Measurements from ENCODE around the gene PDE7B.

The PDE7B gene

GRCh38 chr6:135990439-135990838 lies 138.9 kb downstream of the PDE7B start:
- DNase-seq (ENCODE audit: low read depth in 2 of 2): no peak

- no peak for DNase-seq (ENCODE audit: low read depth in 2 of 2)
Observed at GRCh38 chr6:135990855-135991464, 139.5 kb downstream of the PDE7B start.

- no peak for DNase-seq (ENCODE audit: low read depth in 2 of 2)
Observed at GRCh38 chr6:135992739-135993138, 141.2 kb downstream of the PDE7B start.

GRCh38 chr6:135993361-135993760 lies 141.9 kb downstream of the PDE7B start:
- no peak for DNase-seq (ENCODE audit: low read depth in 2 of 2)

GRCh38 chr6:135994857-135995544 lies 143.5 kb downstream of the PDE7B start:
- no peak for DNase-seq (ENCODE audit: low read depth in 2 of 2)

- DNase-seq (ENCODE audit: low read depth in 2 of 2): no peak
Observed at GRCh38 chr6:135995545-135995898, 144.0 kb downstream of the PDE7B start.

GRCh38 chr6:135996668-135997067 lies 145.2 kb downstream of the PDE7B start:
- no peak for DNase-seq (ENCODE audit: low read depth in 2 of 2)

- DNase-seq (ENCODE audit: low read depth in 2 of 2): no peak
Observed at GRCh38 chr6:135999393-135999792, 147.9 kb downstream of the PDE7B start.

GRCh38 chr6:136007345-136007744 lies 155.8 kb downstream of the PDE7B start:
- no peak for DNase-seq (ENCODE audit: low read depth in 2 of 2)

- DNase-seq (ENCODE audit: low read depth in 2 of 2): no peak
Observed at GRCh38 chr6:136011475-136011874, 160.0 kb downstream of the PDE7B start.

GRCh38 chr6:136012198-136012887 lies 160.8 kb downstream of the PDE7B start:
- DNase-seq (ENCODE audit: low read depth in 2 of 2): no peak

- DNase-seq (ENCODE audit: low read depth in 2 of 2): no peak
Observed at GRCh38 chr6:136012943-136013342, 161.4 kb downstream of the PDE7B start.

- no peak for DNase-seq (ENCODE audit: low read depth in 2 of 2)
Observed at GRCh38 chr6:136014454-136015437, 163.2 kb downstream of the PDE7B start.

GRCh38 chr6:136015531-136015930 lies 164.0 kb downstream of the PDE7B start:
- DNase-seq (ENCODE audit: low read depth in 2 of 2): no peak

GRCh38 chr6:136016228-136017225 lies 165.0 kb downstream of the PDE7B start:
- DNase-seq (ENCODE audit: low read depth in 2 of 2): no peak

GRCh38 chr6:136020691-136021090 lies 169.2 kb downstream of the PDE7B start:
- DNase-seq (ENCODE audit: low read depth in 2 of 2): no peak

- no peak for DNase-seq (ENCODE audit: low read depth in 2 of 2)
Observed at GRCh38 chr6:136022224-136022874, 170.8 kb downstream of the PDE7B start.

GRCh38 chr6:136024711-136025110 lies 173.2 kb downstream of the PDE7B start:
- no peak for DNase-seq (ENCODE audit: low read depth in 2 of 2)

GRCh38 chr6:136025736-136026135 lies 174.2 kb downstream of the PDE7B start:
- DNase-seq (ENCODE audit: low read depth in 2 of 2): no peak

GRCh38 chr6:136030131-136030530 lies 178.6 kb downstream of the PDE7B start:
- no peak for DNase-seq (ENCODE audit: low read depth in 2 of 2)
